Measurements from ENCODE around the gene CCN6.
A peak's percentile ranks its signal among the peaks of the same experiment; 100 is the strongest.

The CCN6 gene

GRCh38 chr6:112054001-112054400 is at the start of gene CCN6:
TSS of gene CCN6 (plus strand) at chr6:112054104. CDS start at chr6:112054358, 254 bp downstream.
- DNase-seq (ENCODE audit: low spot score): no peak

- DNase-seq (ENCODE audit: low spot score): no peak
These were observed 49.5 kb upstream of the CCN6 start for GRCh38 chr6:112004201-112005012.

GRCh38 chr6:112005013-112005371 is 48.9 kb upstream of the CCN6 start:
- DNase-seq (ENCODE audit: low spot score): no peak

GRCh38 chr6:112007254-112007653 is 46.6 kb upstream of the CCN6 start:
- no peak for DNase-seq (ENCODE audit: low spot score)

GRCh38 chr6:112007805-112008204 is 46.1 kb upstream of the CCN6 start:
- peak; percentile 12 for DNase-seq (ENCODE audit: low spot score)

GRCh38 chr6:112008482-112008881 is 45.4 kb upstream of the CCN6 start:
- DNase-seq (ENCODE audit: low spot score): no peak

GRCh38 chr6:112010328-112010727 is 43.6 kb upstream of the CCN6 start:
- DNase-seq (ENCODE audit: low spot score): no peak

- DNase-seq (ENCODE audit: low spot score): no peak
These were observed 40.9 kb upstream of the CCN6 start for GRCh38 chr6:112013051-112013450.

- DNase-seq (ENCODE audit: low spot score): no peak
These were observed 39.4 kb upstream of the CCN6 start for GRCh38 chr6:112014483-112014882.

- DNase-seq (ENCODE audit: low spot score): no peak
These were observed 38.2 kb upstream of the CCN6 start for GRCh38 chr6:112015725-112016124.

- DNase-seq (ENCODE audit: low spot score): no peak
These were observed 37.6 kb upstream of the CCN6 start for GRCh38 chr6:112016320-112016719.

- DNase-seq (ENCODE audit: low spot score): no peak
These were observed 36.7 kb upstream of the CCN6 start for GRCh38 chr6:112017169-112017568.

- no peak for DNase-seq (ENCODE audit: low spot score)
These were observed 36.0 kb upstream of the CCN6 start for GRCh38 chr6:112017760-112018537.

GRCh38 chr6:112018619-112019416 is 35.1 kb upstream of the CCN6 start:
- DNase-seq (ENCODE audit: low spot score): no peak

- no peak for DNase-seq (ENCODE audit: low spot score)
These were observed 34.3 kb upstream of the CCN6 start for GRCh38 chr6:112019589-112019988.

- DNase-seq (ENCODE audit: low spot score): no peak
These were observed 32.1 kb upstream of the CCN6 start for GRCh38 chr6:112021691-112022310.

- DNase-seq (ENCODE audit: low spot score): no peak
These were observed 31.2 kb upstream of the CCN6 start for GRCh38 chr6:112022749-112023148.

- DNase-seq (ENCODE audit: low spot score): no peak
These were observed 29.4 kb upstream of the CCN6 start for GRCh38 chr6:112024464-112024863.

GRCh38 chr6:112026933-112027332 is 27.0 kb upstream of the CCN6 start:
- no peak for DNase-seq (ENCODE audit: low spot score)

GRCh38 chr6:112027942-112028674 is 25.8 kb upstream of the CCN6 start:
- no peak for DNase-seq (ENCODE audit: low spot score)

- DNase-seq (ENCODE audit: low spot score): no peak
These were observed 24.7 kb upstream of the CCN6 start for GRCh38 chr6:112029045-112029822.

Data from hepatic stellate cell (primary cell).